KBM-7 (cell line): ENCODE measurements around the gene BACE1-AS.
"Not testable (repeated sequence)": the region's sequence is repeated elsewhere in the genome, so short reads cannot be mapped to it uniquely, and the experiment has no call there.

Source experiments
- DNase-seq: peaks from one replicate; pipeline ENCODE4 v3.0.0-alpha.2; 2015
- in situ Hi-C: fragments of 300-500 bp; cut with MboI; formaldehyde crosslinking; loops from 2 replicates; pipeline ENCODE4 v1.14.3; 2020; ENCODE audit warnings: low sequenced_read_pairs, low pct_unique_long_range_greater_than_20kb, mixed read lengths

The BACE1-AS gene

DNA sequence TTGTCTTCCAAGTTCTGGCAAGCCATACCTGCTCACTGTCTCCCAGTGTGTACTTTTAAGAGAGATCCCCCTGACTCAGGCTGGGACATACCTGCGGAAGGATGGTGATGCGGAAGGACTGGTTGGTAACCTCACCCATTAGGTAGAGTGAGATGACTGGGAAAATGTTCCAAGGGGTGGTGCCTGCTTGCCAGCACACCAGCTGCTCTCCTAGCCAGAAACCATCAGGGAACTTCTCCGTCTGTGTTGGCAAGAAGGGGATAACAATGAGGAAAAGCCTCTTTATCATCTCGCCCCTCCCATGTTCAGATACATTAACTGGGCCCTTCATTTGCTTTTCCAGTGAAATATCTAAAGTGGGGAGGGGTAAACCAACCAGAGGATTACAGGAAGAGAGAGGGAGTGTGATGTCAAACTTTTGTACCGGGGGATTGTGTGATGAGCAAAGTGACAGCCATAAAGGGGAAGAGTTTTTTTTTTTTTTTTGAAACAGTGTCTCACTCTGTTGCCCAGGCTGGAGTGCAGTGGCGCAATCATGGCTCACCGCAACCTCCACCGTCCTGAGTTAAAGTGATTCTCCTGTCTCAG is at the start of gene BACE1-AS:
TSS of gene BACE1-AS (plus strand) at position 538 of the 588 bp plus-strand sequence.
- in situ Hi-C loops: no loop called here
- no peak for DNase-seq

GRCh38 chr11:117248341-117248740 is 42.8 kb upstream of the BACE1-AS start:
- in situ Hi-C loops: no loop called here
- DNase-seq: no peak

- no peak for DNase-seq
These were observed 41.6 kb upstream of the BACE1-AS start for GRCh38 chr11:117249571-117249970.

DNA sequence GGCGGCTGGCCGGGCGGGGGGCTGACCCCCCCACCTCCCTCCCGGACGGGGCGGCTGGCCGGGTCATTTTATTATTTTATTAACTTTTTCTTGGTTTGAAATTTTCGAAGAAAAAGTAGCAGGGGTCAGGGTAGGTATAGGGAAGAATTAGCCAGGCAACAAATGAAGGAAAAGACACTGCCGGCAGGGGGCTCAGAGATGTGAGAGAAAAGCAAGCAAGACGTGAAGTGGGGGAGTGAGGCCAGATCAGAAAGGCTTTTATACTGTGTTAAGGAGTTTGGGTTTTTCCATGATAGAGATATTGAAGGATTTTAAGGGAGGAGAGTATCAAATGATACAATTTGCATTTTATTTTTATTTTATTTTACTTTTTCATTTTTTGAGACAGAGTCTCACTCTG is 39.6 kb upstream of the BACE1-AS start:
- no peak for DNase-seq
- in situ Hi-C loops: no loop called here

More at GRCh38 chr11:117249571-117249970, 41.6 kb upstream of the BACE1-AS start:
- in situ Hi-C loops: no loop called here

DNA sequence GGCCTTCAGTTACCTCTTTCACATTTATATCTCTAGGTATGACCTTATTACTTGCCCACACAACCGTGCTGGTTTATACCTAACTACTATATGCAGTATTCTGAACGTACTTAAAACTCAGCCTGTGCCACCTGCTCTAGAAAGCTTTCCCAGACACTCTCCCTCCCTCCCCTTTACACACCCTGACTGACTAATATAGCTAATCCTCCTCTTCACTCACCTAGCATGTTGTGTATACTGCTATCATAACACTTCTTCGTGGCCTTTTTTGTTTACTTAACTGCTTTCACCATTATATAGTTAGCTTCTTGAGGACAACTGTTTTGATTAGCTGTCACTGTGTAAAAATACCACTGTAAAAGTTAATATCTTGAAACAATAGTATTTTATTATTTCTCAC is 35.2 kb upstream of the BACE1-AS start:
- in situ Hi-C loops: no loop called here
- DNase-seq: no peak

GRCh38 chr11:117256573-117256972 is 34.6 kb upstream of the BACE1-AS start:
- in situ Hi-C loops: no loop called here
- no peak for DNase-seq

DNA sequence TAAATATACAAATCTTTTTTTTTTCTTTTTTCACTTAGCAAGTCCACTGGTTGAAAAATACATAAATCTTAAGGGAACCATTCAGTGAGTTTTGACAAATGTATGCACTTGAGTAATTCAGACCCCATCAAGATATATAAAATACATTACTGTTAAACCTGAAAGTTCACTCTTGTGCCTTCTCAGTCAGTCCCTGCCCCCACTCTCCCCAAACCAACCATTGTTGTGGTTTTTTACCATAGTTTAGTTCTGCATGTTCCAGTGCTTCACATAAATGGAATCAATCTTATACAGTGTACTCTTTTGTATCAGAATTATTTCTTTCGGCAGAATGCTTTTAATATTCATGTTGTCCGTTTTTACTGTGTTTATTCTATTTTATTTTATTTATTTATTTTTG is 32.6 kb upstream of the BACE1-AS start:
- in situ Hi-C loops: no loop called here
- no peak for DNase-seq

- in situ Hi-C loops: no loop called here
- DNase-seq: no peak
These were observed 31.7 kb upstream of the BACE1-AS start for GRCh38 chr11:117259417-117259816.

DNA sequence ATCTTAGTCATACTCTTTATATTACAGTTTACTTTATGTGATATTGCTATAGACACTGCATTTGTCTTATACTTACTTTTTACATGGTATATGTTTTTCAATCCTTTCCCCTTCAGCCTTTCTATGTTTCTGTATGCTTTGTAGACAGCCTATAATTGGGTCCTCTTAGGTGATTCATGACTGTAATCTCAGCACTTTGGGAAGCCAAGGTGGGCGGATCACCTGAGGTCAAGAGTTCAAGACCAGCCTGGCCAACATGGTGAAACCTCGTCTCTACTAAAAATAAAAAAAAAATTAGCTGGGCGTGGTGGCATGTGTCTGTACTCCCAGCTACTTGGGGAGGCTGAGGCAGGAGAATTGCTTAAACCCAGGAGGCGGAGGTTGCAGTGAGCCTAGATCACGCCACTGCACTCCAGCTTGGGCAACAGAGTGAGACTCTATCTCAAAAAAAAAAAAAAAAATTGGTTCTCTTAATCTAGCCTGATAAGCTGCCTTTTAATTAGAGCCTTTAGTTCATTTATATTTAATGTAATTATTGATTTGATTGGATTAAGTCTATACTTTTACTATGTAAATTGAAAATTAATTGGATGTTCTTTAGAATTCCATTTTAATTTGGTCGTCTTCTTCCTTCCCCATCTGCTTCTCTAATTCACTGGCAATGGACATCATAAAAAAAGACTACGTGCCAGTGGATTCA is 26.4 kb upstream of the BACE1-AS start:
- in situ Hi-C loops, DNase-seq: not testable (repeated sequence)

DNA sequence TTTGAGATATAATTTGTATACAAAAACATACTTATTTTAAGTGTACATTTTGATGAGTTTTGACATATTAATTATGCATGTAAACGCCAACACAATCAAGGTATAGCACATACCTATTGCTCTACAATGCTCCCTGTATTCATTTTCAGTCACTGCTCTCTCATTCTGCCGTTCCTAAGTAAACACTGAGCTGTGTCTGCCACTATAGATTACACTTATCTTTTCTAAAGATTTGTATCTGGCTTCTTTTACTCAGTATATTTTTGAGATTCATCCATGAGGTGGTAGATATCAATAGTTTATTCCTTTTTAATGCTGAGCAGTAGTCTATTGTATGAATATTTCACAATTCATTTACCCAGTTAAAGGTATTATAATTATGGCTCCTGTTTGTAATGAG is 25.4 kb upstream of the BACE1-AS start:
- DNase-seq: no peak
- in situ Hi-C loops: no loop called here

GRCh38 chr11:117269856-117270255 is 21.3 kb upstream of the BACE1-AS start:
- DNase-seq: no peak
- in situ Hi-C loops: no loop called here

DNA sequence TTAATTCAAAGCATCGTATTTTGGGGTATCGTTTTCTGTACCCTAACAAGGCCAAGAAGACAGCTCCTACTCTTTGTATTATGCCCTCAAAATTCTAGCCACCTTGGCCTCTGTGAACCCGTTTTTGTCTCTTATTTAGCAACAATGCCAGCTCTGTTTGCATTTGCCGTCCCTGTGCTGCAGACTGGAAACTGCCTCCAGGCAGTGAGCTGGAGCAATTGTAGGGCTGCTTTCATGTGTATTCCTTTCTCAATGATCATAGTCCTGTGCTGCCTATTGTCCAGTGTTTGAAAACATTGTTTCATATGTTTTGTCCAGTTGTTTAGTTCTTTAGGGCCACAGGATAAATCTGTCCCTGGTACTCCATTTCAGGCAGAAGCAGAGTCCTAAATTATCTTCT is 19.9 kb upstream of the BACE1-AS start:
- in situ Hi-C loops: no loop called here
- no peak for DNase-seq

DNA sequence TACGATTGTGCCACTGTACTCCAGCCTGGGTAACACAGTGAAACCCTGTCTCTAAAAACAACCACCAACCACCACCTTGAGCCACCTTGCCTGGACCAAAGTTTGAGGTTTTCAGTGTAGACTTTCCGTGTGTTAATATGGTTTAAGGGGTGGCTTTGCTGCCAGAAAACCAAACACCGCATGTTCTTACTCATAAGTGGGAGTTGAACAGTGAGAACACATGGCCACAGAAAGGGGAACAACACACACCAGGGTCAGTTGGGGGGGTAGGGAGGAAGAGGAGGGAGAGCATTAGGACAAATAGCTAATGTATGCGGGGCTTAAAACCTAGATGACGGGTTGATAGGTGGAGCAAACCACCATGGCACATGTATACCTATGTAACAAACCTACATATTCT is 19.0 kb upstream of the BACE1-AS start:
- peak; percentile 76 for DNase-seq
- in situ Hi-C loops: not testable (repeated sequence)

DNA sequence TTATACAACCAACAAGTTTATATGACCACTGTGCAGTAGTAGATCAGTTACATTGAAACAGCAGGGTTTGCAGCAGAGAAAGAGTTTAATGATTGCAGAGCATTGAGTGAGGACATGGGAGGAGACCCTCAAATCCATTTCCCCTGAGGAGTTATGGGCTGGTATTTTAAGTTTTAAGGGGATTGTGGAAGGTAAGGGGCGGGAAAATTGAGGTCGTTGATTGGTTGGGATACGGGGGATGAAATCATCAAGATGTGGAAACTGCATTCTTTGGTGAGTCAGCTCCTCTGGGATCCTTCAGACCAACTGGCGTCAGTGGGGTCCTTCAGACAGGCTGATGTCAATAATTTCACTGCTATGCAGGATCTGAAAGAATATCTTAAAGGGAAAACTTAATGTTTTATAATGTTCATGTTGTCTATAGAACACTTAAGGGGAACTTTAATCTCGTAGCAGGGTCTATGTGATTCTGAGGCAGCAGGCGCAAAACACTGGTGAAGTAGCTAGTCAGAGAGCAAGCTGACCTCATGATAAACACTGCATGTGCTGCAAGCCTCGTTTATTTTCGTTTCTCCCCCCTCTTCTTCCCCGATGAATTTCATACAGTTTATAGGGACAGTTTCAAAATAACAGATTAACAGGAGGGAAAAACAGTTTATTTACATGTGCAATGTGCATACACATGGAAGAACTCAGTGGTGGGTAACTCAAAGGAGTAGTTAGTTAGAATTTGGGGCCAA is 17.4 kb upstream of the BACE1-AS start:
- no peak for DNase-seq
- in situ Hi-C loops: no loop called here

DNA sequence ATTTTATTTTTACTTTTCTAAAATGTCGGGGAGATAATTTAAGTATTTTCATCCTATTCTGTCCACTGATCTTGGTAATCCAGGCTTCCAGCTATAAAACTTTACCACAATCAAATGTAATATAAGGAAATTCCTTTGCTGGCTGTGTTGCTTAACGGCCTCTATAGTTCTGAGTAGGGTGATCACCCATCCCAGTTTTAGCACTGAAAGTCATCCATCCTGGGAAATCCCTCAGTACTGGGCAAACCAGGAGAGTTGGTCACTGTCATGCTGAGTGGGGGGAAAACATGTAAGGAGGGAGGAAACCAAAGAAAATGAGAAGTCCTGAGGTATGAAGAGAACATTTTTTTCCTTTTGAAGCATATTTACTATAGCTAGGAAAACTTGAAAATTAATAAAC is 12.8 kb upstream of the BACE1-AS start:
- no peak for DNase-seq
- in situ Hi-C loops: no loop called here

GRCh38 chr11:117279711-117280376 is 11.3 kb upstream of the BACE1-AS start:
- in situ Hi-C loops: no loop called here
- no peak for DNase-seq

DNA sequence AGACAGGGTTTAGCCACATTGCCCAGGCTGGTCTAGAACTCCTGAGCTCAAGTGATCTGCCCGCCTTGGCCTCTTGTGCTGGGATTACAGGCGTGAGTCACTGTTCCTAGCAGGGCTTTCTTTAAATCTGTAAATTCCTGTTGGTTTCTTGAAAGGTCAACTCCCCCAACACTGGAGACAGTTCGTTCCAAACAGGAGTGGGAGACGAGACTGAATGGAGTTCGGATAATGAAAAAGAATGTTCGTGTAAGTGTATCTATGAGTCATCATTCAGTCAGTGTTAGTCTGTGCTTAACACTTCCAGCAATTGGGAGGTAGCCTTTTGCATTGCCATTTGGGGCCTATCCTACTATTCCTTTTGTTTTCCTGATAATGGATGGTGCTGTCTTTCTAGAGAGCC is 10.0 kb upstream of the BACE1-AS start:
- DNase-seq: no peak
- in situ Hi-C loops: no loop called here

GRCh38 chr11:117281869-117282268 is 9.3 kb upstream of the BACE1-AS start:
- no peak for DNase-seq

DNA sequence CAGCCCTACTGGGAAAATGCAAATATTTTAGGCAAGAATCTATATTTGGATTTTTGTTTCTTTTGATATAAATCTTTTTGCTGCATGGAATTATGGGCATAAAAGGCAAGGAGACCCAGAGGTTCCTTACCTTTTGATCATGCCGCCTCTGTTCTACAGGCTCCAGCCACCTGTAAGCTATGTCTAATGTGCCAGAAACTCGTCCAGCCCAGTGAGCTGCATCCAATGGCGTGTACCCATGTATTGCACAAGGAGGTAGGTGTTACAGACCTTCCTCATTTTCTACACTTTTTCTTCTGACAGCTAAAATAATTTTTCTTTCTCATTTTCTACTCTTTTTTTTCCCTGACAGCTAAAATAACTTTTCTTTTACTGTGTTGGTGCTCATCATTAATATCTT is 8.2 kb upstream of the BACE1-AS start:
- no peak for DNase-seq
- in situ Hi-C loops: no loop called here

More at GRCh38 chr11:117281869-117282268, 9.3 kb upstream of the BACE1-AS start:
- in situ Hi-C loops: no loop called here

GRCh38 chr11:117284053-117284452 is 7.1 kb upstream of the BACE1-AS start:
- no peak for DNase-seq
- in situ Hi-C loops: no loop called here
